Endothelial cell (in vitro differentiated cells): ENCODE data around the gene N4BP2. TPM values are rescaled to one million over a fixed set of nuclear protein-coding genes. Genes with fewer than 3 reads are reported as not detected.

ENCODE experiments used
- DNase-seq: peaks from one replicate; pipeline ENCODE4 v3.0.0; 2021; ENCODE audit warnings: low spot score
- H3K27ac Mint-ChIP-seq: one replicate; pipeline ENCODE4 v1.8.0; 2021; ENCODE audit warnings: mixed read lengths, inconsistent platforms; ENCODE audit not compliant: unreplicated experiment
- H3K27me3 Mint-ChIP-seq: one replicate; pipeline ENCODE4 v1.8.0; 2021; ENCODE audit warnings: mild to moderate bottlenecking, moderate library complexity, mixed read lengths, inconsistent platforms; ENCODE audit not compliant: unreplicated experiment
- H3K36me3 Mint-ChIP-seq: one replicate; pipeline ENCODE4 v1.8.0; 2021; ENCODE audit warnings: mild to moderate bottlenecking, low read depth, mixed read lengths, inconsistent platforms; ENCODE audit not compliant: unreplicated experiment
- H3K4me1 Mint-ChIP-seq: one replicate; pipeline ENCODE4 v1.8.0; 2021; ENCODE audit warnings: mild to moderate bottlenecking, mixed read lengths, inconsistent platforms; ENCODE audit not compliant: unreplicated experiment
- H3K4me3 Mint-ChIP-seq: one replicate; pipeline ENCODE4 v1.8.0; 2021; ENCODE audit warnings: mild to moderate bottlenecking, mixed read lengths, inconsistent platforms; ENCODE audit not compliant: unreplicated experiment
- H3K9me3 Mint-ChIP-seq: one replicate; pipeline ENCODE4 v1.8.0; 2021; ENCODE audit warnings: mixed read lengths, inconsistent platforms; ENCODE audit not compliant: unreplicated experiment
- total RNA-seq: library from RNA; stranded (reverse); fragmentation: NEBNext Ultra II Directional; extraction: Animal tissue kit (Norgen Biotek cat#: 25700); gene quantifications from one replicate; pipeline ENCODE4 v1.2.1, GENCODE V29; 2021; ENCODE audit not compliant: unreplicated experiment
- TF ChIP-seq, protein P1 (sequence below): fragments of 200-600 bp; sonication (generic); IDR thresholded peaks from one replicate; pipeline ENCODE4 v1.5.0; 2021; ENCODE audit warnings: antibody characterized with exemption; ENCODE audit not compliant: unreplicated experiment

The N4BP2 gene
- total RNA-seq, 1 donor from 2014 or later = 24.9 TPM

DNA sequence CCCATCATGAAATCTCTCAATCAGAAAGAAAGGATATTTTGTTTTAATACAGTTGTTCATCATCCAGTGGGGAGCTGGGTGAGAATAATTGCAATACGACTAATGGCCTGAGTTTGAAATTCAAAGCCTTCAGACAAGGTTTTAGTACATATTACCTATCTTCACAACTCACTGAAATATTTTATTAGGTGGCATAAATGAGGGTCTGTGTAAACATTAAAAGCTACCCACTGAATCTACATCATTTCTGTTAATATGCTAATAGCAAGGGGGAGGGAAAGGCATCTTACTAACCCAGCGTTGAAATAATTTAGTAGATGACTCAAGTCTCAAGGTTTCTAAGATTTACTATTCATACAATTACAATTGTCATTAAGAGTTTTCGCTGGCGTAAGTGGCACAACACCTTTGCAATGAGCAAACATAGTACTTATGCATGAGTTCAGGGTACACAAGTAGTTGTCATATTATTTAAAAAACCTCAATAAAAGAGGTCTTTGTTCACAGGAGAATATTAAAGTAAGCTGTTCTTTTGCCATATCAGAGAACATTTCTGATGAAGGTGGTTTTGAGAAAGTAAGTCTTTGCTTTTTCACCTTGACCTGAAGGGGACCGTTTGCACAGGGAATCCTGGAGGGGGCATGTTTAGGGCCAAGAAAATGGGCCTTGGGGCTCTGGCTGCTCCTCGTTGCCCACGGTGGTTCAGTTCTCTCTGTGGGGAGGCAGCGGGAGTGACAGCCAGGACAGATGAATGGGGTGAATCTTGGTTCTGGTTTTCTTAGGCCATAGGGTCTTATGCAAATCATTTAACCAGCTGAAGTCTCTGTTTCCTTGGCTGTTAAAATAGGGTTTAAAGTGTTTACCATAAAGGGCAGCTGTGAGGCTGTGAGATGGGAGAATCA, 135.7 kb downstream of the N4BP2 start:
- TF ChIP-seq, protein P1, sequence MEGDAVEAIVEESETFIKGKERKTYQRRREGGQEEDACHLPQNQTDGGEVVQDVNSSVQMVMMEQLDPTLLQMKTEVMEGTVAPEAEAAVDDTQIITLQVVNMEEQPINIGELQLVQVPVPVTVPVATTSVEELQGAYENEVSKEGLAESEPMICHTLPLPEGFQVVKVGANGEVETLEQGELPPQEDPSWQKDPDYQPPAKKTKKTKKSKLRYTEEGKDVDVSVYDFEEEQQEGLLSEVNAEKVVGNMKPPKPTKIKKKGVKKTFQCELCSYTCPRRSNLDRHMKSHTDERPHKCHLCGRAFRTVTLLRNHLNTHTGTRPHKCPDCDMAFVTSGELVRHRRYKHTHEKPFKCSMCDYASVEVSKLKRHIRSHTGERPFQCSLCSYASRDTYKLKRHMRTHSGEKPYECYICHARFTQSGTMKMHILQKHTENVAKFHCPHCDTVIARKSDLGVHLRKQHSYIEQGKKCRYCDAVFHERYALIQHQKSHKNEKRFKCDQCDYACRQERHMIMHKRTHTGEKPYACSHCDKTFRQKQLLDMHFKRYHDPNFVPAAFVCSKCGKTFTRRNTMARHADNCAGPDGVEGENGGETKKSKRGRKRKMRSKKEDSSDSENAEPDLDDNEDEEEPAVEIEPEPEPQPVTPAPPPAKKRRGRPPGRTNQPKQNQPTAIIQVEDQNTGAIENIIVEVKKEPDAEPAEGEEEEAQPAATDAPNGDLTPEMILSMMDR = no peak
- no peaks in the 10 kb centered on the region for H3K36me3 Mint-ChIP-seq
- no peak overlapping the region for H3K27ac Mint-ChIP-seq
- peaks cover 5% of the 10 kb centered on the region for H3K27me3 Mint-ChIP-seq
- no peaks in the 10 kb centered on the region for H3K9me3 Mint-ChIP-seq
- DNase-seq = no peak
- H3K4me3 Mint-ChIP-seq = no peak overlapping the region
- H3K4me1 Mint-ChIP-seq = peaks cover 15% of the 10 kb centered on the region

DNA sequence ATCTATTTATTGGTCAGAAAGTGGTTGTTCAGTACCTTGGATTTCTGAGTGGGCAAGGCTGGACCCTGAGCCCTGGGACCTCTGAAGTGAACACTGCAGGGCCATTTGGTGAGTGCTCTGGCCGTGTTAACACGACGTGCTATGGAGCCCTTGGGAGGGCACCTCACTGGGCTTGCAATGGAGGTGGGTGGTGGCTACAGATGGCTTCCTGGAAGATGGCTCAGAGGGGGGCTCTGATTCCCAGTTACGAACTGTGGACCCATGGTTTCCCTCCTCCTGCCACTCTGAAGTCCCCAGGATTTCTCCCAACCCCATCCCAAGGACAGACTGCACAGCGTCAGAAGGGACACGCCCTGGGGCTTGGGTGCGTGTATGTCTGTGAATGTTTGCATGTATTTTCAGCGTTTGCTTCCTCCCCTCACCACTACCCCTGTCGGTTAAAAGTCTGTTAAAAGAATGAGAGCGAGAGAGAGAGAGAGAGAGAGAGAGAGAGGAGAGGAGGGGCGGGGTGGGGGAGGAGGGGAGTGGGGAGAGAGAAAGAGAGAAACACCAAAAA, 136.4 kb downstream of the N4BP2 start:
- Mint-ChIP-seq H3K36me3 (no peaks in the 10 kb centered on the region), H3K27me3 (peaks cover 5% of the 10 kb centered on the region), H3K4me1 (peaks cover 23% of the 10 kb centered on the region), H3K9me3 (no peaks in the 10 kb centered on the region), H3K27ac (no peak overlapping the region), H3K4me3 (no peak overlapping the region)
- TF ChIP-seq, protein P1 = no peak
- no peak for DNase-seq

DNA sequence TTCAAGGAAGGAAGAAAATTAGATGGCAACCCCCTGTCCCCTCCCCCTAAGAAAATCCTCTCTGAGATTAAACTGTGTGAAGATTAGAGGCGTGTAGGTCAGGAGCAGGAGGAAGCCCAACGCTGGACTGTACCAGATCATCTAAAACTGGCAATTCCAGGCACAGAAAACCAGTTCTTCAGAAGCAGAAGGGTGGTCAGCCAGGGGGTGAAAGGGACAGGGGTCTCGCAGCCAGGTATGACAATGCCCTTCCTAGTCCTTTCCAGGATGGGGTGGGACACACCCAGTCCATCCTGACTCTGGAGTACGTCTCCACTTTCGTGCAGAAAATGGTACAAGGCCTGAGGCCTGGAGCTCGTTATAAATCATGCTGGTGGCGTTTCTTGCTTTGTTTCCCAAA, 136.9 kb downstream of the N4BP2 start:
- H3K4me1 Mint-ChIP-seq = peaks cover 27% of the 10 kb centered on the region
- H3K27me3 Mint-ChIP-seq = peaks cover 5% of the 10 kb centered on the region
- no peaks in the 10 kb centered on the region for H3K9me3 Mint-ChIP-seq
- H3K36me3 Mint-ChIP-seq = no peaks in the 10 kb centered on the region
- TF ChIP-seq, protein P1 = no peak
- DNase-seq = no peak
- no peak overlapping the region for H3K27ac Mint-ChIP-seq
- no peak overlapping the region for H3K4me3 Mint-ChIP-seq

DNA sequence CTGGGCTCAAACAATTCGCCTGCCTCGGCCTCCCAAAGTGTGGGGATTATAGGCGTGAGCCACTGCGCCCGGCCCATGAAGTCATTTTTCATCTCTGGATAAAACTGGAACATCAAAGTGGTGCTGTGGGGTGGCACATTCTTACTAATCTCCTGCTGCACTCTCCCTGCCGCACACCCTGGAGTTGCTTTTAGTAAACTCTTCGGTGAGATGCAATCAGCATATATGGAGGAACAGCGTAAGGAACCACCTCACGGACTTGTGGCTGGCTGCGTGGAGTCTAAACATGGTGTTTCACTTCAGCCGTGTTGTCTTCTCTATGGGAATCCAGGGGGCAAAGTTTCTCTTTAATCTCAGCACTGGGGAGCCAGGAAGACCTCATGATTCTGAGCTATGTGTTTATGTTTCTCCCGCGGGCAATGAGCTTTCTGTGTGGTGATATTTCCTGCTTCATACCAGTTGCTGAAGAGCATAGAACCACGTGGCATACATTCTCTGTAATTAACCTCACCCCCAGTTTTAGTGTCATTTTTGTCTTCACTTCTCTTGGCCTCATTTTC, 138.0 kb downstream of the N4BP2 start:
- H3K27ac Mint-ChIP-seq = no peak overlapping the region
- peaks cover 38% of the 10 kb centered on the region for H3K4me1 Mint-ChIP-seq
- no peak overlapping the region for H3K4me3 Mint-ChIP-seq
- H3K36me3 Mint-ChIP-seq = no peaks in the 10 kb centered on the region
- no peak for DNase-seq
- TF ChIP-seq, protein P1 = no peak
- H3K27me3 Mint-ChIP-seq = peaks cover 5% of the 10 kb centered on the region
- H3K9me3 Mint-ChIP-seq = no peaks in the 10 kb centered on the region
